Measurements from ENCODE around the gene SPAG16.
"Not testable (repeated sequence)": the region's sequence is repeated elsewhere in the genome, so short reads cannot be mapped to it uniquely, and the experiment has no call there.

SPAG16 gene

DNA sequence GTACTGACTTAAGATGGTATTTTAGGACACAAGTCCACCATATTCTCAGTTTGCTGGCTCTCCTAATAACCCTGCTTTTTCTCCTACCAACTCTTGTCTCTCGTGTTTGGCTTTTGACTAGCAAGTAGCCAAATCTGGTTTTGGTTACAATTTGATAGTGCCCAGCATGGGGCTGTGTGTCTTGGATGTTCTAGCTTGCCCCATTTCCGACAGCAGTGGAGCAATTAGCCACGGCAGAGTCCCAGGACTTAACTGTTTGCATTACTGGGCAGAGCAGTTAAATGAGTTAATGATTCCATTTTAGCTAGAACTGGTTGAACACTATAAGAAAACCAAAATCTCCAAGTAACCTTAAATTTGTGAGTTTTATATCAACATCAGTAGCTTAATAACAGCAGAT is 18.6 kb upstream of the SPAG16 start:
- DNase-seq (ENCODE audit: extremely low spot score, insufficient read length, low read depth) (no peak), FAIRE-seq (no peak)

DNA sequence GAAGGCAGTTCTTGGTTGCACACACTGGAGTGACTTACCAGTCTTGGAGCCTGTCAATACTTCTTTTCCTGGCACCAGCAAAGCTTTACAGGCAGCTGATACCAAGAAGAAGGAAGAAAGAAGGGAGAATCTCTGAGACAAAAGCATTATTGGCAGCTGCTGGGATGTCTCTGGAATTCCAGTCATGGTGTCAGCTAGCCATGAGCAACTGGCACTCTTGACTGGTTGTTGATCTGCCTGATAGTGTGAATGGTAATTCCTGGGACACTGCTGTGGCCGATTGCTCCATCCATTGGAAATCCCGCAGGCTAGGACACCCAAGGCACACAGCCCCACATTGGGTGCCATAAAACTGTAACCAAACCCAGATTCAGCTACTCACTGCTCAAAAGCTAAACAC is 17.8 kb upstream of the SPAG16 start:
- no peak for FAIRE-seq
- DNase-seq (ENCODE audit: extremely low spot score, insufficient read length, low read depth): no peak

DNA sequence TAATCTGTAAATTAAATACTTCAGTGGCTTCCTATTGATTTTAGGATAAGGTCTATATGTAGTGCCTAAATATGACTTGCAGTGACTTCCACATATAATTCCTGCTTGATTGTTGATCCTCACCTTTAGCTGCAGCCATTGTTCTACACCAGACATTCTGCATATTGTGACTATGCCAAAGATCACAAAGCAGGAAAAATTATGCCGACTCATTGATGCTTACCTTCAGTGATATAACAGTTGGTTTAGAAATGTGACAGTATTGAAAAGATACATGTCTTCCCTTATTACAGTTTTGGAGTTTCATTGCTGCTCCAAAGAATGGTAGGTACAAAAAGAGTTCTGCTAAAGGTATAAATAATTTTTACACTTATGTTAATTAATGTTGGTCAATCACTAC is 12.3 kb upstream of the SPAG16 start:
- no peak for FAIRE-seq
- DNase-seq (ENCODE audit: extremely low spot score, insufficient read length, low read depth): no peak

DNA sequence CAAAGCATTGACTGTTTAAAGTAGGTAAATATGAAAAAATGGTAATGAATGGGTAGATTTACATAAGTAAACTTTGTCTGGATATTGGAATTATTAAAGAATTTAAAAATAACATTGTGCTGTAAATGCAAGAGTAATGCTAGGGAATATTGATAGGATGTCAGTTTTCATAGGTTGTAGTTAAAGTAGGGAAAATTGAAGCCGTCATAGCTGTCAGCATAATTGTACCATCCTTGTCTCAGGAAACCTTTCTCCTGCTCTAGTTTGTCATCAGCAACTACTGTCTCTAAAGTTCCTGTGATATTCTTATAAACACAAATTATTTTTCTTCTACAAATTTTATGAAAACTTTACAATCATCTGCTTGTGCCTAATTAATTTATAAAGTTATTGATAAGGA is 10.1 kb upstream of the SPAG16 start:
- FAIRE-seq (no peak), DNase-seq (ENCODE audit: extremely low spot score, insufficient read length, low read depth) (no peak)

DNA sequence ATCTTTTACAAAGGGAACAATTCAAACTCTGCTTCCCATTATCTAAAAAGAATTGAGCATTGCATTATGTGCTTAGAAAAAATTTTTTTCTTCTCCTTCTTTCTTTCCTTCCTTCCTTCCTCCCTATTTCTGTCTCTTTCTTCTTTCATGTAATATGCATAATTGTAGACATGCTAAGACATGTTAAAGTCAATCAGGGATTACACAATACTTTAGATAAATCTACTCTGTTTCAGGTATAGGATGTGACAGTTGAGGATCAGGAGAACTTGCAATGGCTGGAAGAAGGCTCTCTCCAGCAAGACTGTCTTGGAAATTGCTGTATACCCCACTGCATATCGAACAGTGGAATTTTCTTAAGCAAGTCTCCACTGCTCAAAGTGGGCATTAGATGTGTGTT is 9.0 kb upstream of the SPAG16 start:
- no peak for FAIRE-seq

DNA sequence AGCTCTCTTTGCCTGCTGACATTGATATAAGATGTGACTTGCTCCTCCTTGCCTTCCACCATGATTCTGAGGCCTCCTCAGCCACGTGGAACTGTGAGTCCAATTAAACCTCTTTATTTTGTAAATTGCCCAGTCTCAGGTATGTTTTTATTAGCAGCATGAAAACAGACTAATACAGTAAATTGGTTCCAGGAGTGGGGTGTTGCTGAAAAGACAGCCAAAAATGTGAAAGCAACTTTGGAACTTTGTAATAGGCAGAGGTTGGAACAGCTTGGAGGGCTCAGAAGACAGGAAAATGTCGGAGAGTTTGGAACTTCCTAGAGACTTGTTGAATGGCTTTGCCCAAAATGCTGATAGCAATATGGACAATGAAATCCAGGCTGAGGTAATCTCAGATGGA is 7.1 kb upstream of the SPAG16 start:
- not testable (repeated sequence) for FAIRE-seq; DNase-seq (ENCODE audit: extremely low spot score, insufficient read length, low read depth)

More for the DNA sequence above, 9.0 kb upstream of the SPAG16 start:
- no peak for DNase-seq (ENCODE audit: extremely low spot score, insufficient read length, low read depth)

DNA sequence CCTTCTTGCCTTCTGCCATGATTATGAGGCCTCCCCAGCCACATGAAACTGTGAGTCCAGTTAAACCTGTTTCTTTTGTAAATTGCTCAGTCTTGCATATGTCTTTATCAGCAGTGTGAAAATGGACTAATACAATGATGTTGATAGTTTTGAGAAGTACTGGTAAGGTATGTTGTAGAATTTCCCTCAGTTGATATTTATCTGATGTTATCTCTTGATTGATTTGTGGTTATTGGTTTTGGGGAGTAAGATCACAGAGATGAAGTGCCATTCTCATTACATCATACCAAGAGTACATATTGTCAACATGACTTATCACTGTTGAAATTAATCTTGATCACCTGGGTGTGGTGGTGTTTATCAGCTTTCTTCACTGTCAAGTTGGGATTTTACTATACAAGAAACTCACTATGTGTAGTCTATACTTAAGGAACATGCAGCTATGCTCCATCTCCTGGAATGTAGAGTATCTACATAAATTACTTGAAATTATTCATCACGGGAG is 5.1 kb upstream of the SPAG16 start:
- FAIRE-seq: no peak
- DNase-seq (ENCODE audit: extremely low spot score, insufficient read length, low read depth): no peak

DNA sequence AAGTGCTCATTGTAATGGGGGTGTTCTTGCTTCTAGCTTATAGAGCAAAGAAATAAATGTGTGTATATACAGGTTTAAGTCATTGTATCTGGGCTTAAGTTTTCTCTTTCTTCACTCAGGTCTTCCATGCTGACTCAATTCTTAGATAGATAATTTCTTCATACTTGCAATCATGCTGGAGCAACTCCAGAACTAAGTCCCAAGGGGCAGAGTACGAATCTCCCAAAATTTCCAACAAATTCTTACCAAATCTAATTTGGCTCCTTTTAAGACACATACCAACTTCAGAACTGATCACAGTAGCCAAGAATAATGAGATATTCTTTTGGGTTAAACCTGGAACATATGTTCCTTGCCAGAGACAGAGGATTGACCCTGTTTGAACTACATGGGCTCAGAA is 4.3 kb upstream of the SPAG16 start:
- DNase-seq (ENCODE audit: extremely low spot score, insufficient read length, low read depth): no peak
- no peak for FAIRE-seq

DNA sequence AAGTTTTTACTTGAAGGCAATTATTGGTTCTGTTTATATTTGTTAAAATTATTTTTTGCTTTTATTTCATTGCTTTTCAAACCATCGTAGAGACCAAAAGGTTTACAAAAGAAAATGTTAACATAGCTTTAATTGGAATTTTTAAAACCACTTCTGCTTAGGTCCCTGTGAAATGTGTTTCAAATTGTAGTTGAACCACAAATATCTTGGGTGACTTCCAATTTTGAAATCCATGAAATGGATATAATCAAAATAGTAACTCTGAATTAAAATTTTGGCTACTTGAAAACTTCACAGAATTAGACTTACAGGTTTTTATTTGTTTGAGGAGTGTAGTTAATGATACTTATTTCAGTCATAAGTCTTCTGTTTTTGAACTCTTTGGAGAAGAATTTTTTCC is 3.1 kb upstream of the SPAG16 start:
- FAIRE-seq: no peak
- no peak for DNase-seq (ENCODE audit: extremely low spot score, insufficient read length, low read depth)

DNA sequence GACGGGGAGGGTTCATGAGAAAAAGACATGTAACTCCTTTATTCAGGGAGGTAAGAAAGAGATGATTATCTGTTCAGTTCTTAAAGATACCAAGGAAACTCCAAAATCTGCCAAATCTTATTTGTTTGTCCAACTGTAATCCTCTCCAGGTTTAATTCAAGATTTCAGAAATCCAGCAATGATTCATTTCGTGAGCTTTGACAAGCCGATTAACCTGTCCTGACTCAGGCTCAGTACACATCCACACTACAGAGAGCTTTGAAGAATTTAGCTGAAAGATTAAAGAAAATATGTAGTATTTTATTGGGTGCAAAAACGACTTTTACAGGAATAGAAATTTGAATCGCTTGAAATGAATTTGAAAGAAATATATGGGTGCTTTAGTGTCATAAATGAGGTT is 1.1 kb downstream of the SPAG16 start:
- DNase-seq (ENCODE audit: extremely low spot score, insufficient read length, low read depth) (no peak), FAIRE-seq (no peak)

DNA sequence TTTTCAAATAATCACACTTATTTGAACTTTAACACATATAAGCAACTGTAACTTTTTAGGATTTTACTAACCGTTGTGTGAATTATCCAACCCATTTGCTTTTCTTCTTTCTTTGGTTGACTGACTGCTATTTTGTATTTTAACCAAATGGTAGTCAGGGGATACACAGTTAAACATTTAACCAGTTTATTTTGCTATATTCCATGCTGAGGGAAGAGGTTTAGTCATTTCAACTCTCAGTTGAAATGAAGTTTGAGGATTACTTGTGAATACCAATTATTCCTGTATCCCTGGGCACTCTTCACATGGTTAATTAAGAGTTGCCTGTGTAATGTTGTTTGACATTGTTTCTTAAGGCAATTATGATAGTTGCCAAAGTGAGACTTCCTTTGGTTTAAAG is 1.9 kb downstream of the SPAG16 start:
- FAIRE-seq: no peak

DNA sequence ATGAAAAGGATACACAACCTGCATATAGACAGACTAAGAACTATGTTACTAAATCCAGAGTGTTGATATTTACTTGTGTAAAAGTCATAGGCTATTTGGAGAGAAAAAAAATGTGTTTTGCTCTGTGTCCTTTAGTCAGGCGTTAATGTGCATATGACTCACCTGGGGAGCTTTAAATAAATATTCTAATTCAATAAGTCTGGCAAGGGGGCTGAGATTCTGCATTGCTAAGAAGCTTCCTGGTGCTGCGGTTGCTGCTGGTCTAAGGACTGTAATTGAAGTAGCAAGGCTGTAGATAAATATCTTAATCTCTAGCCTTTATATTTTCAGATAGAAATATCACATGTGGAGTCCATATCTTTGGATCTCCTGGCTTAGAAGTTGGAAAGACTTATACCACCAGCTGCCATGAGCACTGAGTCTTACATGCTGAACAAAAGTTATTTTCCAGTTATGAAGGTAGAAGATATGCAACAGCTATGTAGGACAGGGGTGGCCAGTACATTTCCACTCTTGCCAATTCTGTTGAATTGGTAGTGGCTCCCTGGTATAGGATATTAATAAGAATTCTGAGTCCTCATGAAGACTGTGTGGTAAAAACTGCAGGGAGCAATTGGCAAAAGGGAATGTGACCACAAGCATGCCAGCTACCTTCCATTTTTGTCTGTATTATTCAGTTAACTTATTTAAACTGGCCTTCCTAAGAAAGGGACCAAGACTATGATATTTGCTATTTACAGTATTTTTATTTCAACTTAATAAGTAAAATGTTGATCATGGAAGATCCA is 4.8 kb downstream of the SPAG16 start:
- no peak for FAIRE-seq
- no peak for DNase-seq (ENCODE audit: extremely low spot score, insufficient read length, low read depth)

More for the DNA sequence above, 1.9 kb downstream of the SPAG16 start:
- DNase-seq (ENCODE audit: extremely low spot score, insufficient read length, low read depth): no peak

DNA sequence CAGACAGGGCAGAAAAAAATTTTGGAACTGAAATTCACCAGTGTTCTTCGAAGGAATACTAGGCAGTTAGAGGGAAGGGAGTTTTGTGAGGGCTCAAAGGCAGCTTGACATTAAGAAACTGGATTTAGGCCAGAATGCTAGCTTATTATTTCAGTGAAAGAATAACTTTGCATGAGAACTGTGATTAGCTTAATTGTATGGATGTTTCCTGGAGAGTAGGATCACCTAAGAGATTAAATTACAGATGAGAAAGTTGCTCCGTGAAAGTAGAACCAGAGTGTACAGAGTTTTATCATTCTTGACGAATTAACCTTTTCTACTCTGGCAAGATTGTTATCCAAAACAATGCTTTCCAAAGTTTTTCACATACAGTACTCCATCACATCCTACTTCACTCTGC is 6.2 kb downstream of the SPAG16 start:
- FAIRE-seq: no peak

DNA sequence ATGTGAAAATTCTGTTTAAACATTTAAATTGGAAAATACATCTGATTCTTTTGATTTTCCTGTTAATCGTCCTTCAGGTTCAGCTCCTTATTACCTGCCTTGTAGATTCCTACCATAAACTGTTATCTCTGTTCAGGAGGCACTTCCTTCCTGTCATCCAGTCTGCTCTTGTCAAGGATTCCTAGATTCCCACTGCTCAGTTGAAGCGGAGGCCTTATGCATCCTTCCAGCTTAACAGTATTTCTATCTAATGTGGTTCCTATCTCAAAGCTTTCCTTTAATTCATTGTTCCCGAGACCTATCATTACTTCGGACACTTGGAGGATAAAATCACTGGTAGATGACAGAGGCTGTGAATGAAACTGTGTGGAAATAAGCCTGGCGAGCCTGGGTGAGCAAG is 12.0 kb downstream of the SPAG16 start:
- DNase-seq (ENCODE audit: extremely low spot score, insufficient read length, low read depth): no peak
- FAIRE-seq: no peak

More for the DNA sequence above, 6.2 kb downstream of the SPAG16 start:
- DNase-seq (ENCODE audit: extremely low spot score, insufficient read length, low read depth): no peak

DNA sequence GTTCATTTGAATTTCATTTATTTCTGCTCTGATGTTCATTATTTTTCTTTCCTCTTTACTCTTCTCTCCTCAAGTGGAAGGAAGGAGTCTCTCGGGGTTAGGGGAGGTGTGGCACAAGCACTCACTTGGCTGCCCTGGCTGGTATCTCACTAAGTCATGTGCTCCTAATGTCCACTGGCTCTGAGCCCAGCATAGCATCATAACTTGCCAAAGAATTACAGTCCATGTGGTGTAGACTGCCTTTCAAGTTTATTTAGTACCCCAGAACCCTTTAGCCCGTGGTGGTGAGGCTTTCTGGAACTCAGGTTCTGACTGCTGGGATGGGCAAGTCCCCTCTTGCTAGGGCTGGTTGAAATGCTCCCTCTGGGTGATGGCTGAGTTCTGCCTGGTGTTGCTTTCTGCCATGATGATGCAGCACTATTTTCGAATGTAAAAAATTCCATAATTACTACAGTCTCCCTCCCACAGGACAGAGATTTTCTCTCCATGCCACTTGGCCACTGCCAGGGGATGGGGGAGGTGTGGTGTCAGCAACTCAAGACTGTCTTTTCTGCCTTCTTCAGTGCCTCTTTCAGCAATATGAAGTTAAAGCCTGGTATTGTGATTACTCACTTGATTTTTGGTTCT is 22.2 kb downstream of the SPAG16 start:
- DNase-seq (ENCODE audit: extremely low spot score, insufficient read length, low read depth): no peak
- no peak for FAIRE-seq

DNA sequence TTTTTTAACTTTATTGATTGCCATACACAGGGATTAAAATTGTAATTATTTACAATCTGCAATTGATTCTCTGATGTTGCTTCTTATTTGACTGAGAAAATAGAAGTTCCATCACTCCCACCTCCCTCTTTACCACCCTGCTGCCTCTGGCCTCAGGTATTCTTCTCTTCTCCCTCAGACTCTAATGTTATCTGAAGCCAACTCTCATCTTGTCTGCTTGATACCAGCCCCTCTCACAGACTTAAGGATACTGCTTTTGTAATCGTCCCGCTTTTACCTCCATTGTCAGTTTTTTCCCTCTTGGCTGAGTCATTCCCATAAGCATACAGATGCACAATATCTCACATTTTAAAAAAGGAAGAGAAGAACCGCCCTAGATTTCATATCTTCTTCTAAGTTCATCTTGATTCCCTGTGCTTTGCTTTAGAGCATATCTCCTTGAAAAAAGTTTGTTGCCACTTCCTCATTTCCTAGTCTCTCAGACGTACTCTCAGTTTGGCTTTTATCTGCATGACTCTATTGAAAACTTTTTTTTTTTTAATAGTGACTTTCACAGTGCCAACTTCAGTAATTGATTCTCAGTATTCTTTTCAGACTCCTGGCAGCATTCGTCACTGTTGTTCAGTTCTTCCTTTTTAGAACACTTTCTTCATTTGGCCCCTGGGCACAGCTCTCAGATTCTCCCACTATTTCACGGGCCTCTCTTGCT is 31.1 kb downstream of the SPAG16 start:
- DNase-seq (ENCODE audit: extremely low spot score, insufficient read length, low read depth) (no peak), FAIRE-seq (no peak)

DNA sequence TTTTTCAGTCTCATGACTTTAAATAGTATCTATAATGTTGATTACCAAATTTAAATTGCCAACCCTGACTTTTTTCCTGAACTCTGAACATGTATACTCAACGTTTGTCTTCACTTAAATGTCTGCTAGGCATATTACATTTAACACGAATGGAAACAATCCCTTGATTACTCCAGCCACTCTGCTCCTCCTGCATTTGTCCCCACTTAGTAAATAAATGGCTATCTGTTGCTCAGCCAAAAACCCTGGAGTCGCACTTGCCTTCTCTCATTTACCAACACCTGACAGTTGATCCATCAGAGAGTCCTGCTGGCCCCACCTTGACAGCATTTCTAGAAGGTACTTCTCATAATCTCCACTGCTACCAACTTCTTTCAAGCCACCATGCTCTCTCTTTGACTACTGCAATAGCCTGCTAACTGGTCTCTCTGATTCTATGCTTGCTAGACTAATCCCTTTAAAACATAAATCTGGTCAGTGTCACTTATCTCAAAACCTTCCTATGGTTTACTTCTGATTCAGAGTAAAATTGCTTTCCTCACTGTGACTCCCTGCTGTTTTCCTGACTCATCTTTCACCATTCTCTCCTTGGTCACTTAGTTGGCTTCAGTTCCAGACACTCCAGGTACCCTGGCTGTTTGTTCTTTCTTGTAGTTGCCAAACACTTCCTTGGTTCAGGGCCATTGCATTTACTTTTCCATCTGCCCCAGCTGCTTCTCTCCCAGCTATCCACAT is 31.9 kb downstream of the SPAG16 start:
- DNase-seq (ENCODE audit: extremely low spot score, insufficient read length, low read depth) (no peak), FAIRE-seq (no peak)

DNA sequence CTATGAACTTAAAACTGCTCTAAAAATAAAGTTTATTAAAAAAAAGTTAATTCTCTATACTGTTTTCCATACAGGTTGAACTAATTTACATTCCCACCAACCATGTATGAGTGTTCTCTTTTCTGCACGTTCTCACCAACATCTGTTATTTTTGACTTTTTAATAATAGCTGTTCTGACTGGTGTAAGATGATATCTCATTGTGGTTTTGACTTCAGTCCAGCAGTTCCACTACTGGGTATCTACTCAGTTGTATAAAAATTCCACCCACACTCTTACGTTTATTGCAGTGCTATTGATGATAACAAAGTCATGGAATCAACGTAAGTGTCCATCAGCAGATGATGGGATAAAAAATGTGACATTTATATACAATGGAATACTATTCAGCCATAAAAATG is 33.7 kb downstream of the SPAG16 start:
- peak; percentile 60 for FAIRE-seq
- DNase-seq (ENCODE audit: extremely low spot score, insufficient read length, low read depth): no peak

DNA sequence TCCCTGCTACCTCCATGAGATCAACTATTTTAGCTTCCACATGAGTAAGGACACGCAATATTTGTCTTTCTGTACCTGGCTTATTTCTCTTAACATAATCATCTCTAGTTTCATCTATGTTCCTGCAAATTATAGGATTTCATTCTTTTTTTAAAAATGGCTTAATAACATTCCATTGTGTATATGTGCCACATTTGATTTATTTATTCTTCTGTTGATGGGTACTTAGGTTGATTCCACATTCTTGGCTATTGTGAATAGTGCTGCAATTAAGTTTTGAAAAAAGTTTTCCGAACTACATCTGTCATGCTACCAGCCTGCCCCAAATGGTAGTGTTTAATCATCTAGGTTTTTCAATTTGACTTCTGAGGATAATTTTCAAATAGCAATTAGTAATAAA is 36.3 kb downstream of the SPAG16 start:
- FAIRE-seq: no peak
- DNase-seq (ENCODE audit: extremely low spot score, insufficient read length, low read depth): no peak

DNA sequence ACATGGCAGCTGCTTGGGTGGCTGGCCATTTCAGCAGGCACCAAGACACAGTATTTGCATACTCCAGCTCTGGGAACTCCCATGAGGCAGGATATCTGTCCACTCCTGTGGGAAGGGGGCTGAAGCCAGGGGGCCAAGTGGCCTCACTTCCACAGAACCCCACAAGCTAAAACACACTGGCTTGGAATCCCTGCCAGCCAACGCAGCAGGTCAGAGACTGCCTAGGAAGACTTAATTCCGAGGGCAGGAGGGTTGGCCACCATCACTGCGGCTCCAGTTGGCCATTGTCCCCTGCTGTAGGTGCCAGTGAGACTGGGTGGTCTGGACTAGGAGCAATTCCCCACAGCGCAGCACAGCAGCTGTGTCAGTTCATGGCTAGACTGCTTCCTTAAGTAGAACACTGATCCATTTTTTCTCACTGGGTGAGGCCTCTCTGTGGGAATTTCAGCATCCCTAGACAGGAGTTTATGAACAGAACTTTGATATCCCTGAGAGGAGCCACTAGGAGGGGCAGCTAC is 52.0 kb downstream of the SPAG16 start:
- FAIRE-seq: no peak

More for the DNA sequence above, 52.0 kb downstream of the SPAG16 start:
- DNase-seq (ENCODE audit: extremely low spot score, insufficient read length, low read depth): no peak

Measured in GM18507 (cell line).